ENCODE results near the gene STAT3.

- TF ChIP-seq YY1 (IDR thresholded peaks at IDR 0.05; ENCODE audit: insufficient read depth, insufficient read length) (no peak), ZNF274 (IDR thresholded peaks at IDR 0.05; ENCODE audit: low read depth, low read length) (no peak)
Observed at GRCh38 chr17:42348104-42348503, 40.1 kb downstream of the STAT3 start.

All from NT2/D1 (cell line).